NT2/D1 (cell line): ENCODE data around the gene CPT1A.

Source experiments
- SUZ12 ChIP-seq: IDR thresholded peaks from 2 replicates; pipeline ENCODE4 v1.6.1; 2011; ENCODE audit not compliant: insufficient read length, insufficient read depth; ENCODE audit errors: extremely low read depth
- ZNF274 ChIP-seq: IDR thresholded peaks from 2 replicates; pipeline ENCODE4 v1.6.1; 2011; ENCODE audit warnings: mild to moderate bottlenecking, low read depth, low read length

- TF ChIP-seq ZNF274 (no peak), SUZ12 (no peak)
Measured at GRCh38 chr11:68828957-68829356, 12.8 kb downstream of the CPT1A start.
